Upper lobe of left lung (tissue), 4 donors: ENCODE measurements around the gene KCNQ4.

Source experiments
- CTCF ChIP-seq, 6 experiments: fragments of 450-650 bp in 4 of 6; fragments of 200-600 bp in 2 of 6; sonication (generic) in 2 of 6; IDR thresholded peaks; one replicate each; pipeline ENCODE4 v1.5.1; 2016 to 2019; ENCODE audit warnings: antibody characterized with exemption in 6 of 6
- EP300 ChIP-seq, 4 donors: sonication (generic); formaldehyde crosslinking; IDR thresholded peaks; one replicate each; pipeline ENCODE4 v1.5.1; 2017; ENCODE audit warnings: antibody characterized with exemption in 4 of 4, control low read depth in 2 of 4
- POLR2A ChIP-seq, 4 donors: fragments of 450-650 bp; IDR thresholded peaks; one replicate each; pipeline ENCODE4 v1.5.1; 2016 to 2017; ENCODE audit warnings: antibody characterized with exemption in 4 of 4, mild to moderate bottlenecking in 2 of 4
- POLR2AphosphoS5 ChIP-seq, 2 donors: sonication (generic); formaldehyde crosslinking; IDR thresholded peaks; one replicate each; pipeline ENCODE4 v1.5.1; 2017; ENCODE audit warnings: antibody characterized with exemption in 2 of 2

DNA sequence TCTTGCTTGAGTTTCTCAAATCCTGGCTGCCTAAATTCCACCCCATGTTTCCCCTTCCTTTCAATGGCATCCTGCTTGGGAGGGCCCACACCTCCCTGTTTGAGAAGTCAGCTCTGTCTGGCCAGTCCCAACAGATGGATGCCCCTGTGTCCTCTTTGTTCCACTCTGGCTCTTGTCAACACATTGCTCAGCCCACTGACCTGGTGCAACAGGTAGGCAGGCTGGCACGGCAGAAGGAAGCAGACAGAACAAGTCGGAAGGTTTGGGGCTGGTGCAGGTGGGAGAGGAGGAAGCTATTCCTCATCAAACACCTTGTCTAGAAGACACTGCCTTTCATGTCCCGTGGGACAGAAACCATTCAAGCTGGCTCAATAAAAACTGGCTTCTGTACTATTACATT, 22.7 kb downstream of the KCNQ4 start:
- TF ChIP-seq CTCF (IDR thresholded peaks at IDR 0.05) (no peak), POLR2A (IDR thresholded peaks at IDR 0.05) (no peak), EP300 (IDR thresholded peaks at IDR 0.05) (no peak), POLR2AphosphoS5 (IDR thresholded peaks at IDR 0.05) (no peak)
